GM18507 (cell line): ENCODE measurements around the gene LMO1.

Source experiments
- DNase-seq: peaks from one replicate; pipeline ENCODE4 v3.0.0; 2011; ENCODE audit warnings: low read depth; ENCODE audit not compliant: insufficient read length; ENCODE audit errors: extremely low spot score
- FAIRE-seq: peaks from 2 replicates; lab custom pipeline; 2011; peaks lifted over from hg19 to GRCh38; lab: Jason Lieb, UNC

Gene LMO1

GRCh38 chr11:8267280-8267679, 3.6 kb upstream of the LMO1 start:
- no peak for FAIRE-seq
- DNase-seq = no peak

GRCh38 chr11:8266246-8267241, 2.9 kb upstream of the LMO1 start:
- FAIRE-seq = no peak
- no peak for DNase-seq

GRCh38 chr11:8265681-8266241, 2.1 kb upstream of the LMO1 start:
- no peak for FAIRE-seq
- no peak for DNase-seq

- no peak for DNase-seq
- FAIRE-seq = no peak
Observed at GRCh38 chr11:8263109-8263768, 439 bp downstream of the LMO1 start.

GRCh38 chr11:8262552-8263108, 1.0 kb downstream of the LMO1 start:
- FAIRE-seq (no peak), DNase-seq (no peak)

- FAIRE-seq (no peak), DNase-seq (no peak)
Observed at GRCh38 chr11:8261921-8262551, 1.6 kb downstream of the LMO1 start.

GRCh38 chr11:8261291-8261690, 2.4 kb downstream of the LMO1 start:
- FAIRE-seq (no peak), DNase-seq (no peak)

GRCh38 chr11:8260202-8260966, 3.3 kb downstream of the LMO1 start:
- FAIRE-seq (no peak), DNase-seq (no peak)

GRCh38 chr11:8259306-8259959, 4.2 kb downstream of the LMO1 start:
- DNase-seq (no peak), FAIRE-seq (no peak)

GRCh38 chr11:8258784-8259183, 4.9 kb downstream of the LMO1 start:
- FAIRE-seq = no peak

GRCh38 chr11:8258289-8258688, 5.4 kb downstream of the LMO1 start:
- DNase-seq (no peak), FAIRE-seq (no peak)

More at GRCh38 chr11:8258784-8259183, 4.9 kb downstream of the LMO1 start:
- DNase-seq = no peak

GRCh38 chr11:8257003-8257664, 6.5 kb downstream of the LMO1 start:
- no peak for DNase-seq
- FAIRE-seq = no peak

- FAIRE-seq (no peak), DNase-seq (no peak)
Observed at GRCh38 chr11:8256271-8257002, 7.2 kb downstream of the LMO1 start.

- DNase-seq (no peak), FAIRE-seq (no peak)
Observed at GRCh38 chr11:8253566-8253965, 10.1 kb downstream of the LMO1 start.

- FAIRE-seq = no peak
- DNase-seq = no peak
Observed at GRCh38 chr11:8252946-8253345, 10.7 kb downstream of the LMO1 start.

GRCh38 chr11:8252388-8252787, 11.3 kb downstream of the LMO1 start:
- no peak for DNase-seq
- no peak for FAIRE-seq

- no peak for FAIRE-seq
- DNase-seq = no peak
Observed at GRCh38 chr11:8251616-8252295, 11.9 kb downstream of the LMO1 start.
